Thoracic aorta (tissue), 2 donors: ENCODE measurements around the gene BRD3OS. TPM values are rescaled to one million over a fixed set of nuclear protein-coding genes. Genes with fewer than 3 reads are reported as not detected.

Experiments
- ATAC-seq: fragments of 150-250 bp; one replicate; pipeline ENCODE4 v1.8.0; 2017; ENCODE audit warnings: low read depth; ENCODE audit not compliant: insufficient number of reproducible peaks, low FRiP score
- DNase-seq: peaks from one replicate; pipeline ENCODE4 v3.0.0-alpha.2; 2020; ENCODE audit warnings: low spot score
- H3K27ac ChIP-seq, 2 donors: fragments of 200-600 bp; sonication (generic); 1 replicate in 1 of 2; 2 replicates in 1 of 2; pipeline ENCODE4 v1.5.1; 2016; ENCODE audit warnings: mild to moderate bottlenecking in 2 of 2, moderate library complexity in 2 of 2
- H3K27me3 ChIP-seq: fragments of 200-600 bp; sonication (generic); replicated peaks from 2 replicates; pipeline ENCODE4 v1.6.0; 2016; ENCODE audit warnings: mild to moderate bottlenecking; ENCODE audit not compliant: insufficient read depth
- H3K36me3 ChIP-seq: fragments of 200-600 bp; sonication (generic); one replicate; pipeline ENCODE4 v1.5.1; 2016
- H3K4me1 ChIP-seq, 2 donors: fragments of 200-600 bp; sonication (generic); 1 replicate in 1 of 2; 2 replicates in 1 of 2; pipeline versions ENCODE4 v1.5.1 to v1.6.0; 2016; ENCODE audit warnings: low read depth in 2 of 2, mild to moderate bottlenecking in 1 of 2; ENCODE audit not compliant: control insufficient read depth in 1 of 2
- H3K4me3 ChIP-seq: fragments of 200-600 bp; sonication (generic); 2 replicates; pipeline ENCODE4 v1.5.1; 2016; ENCODE audit warnings: mild to moderate bottlenecking
- H3K9me3 ChIP-seq: fragments of 200-600 bp; sonication (generic); 2 replicates; pipeline ENCODE4 v1.5.1; 2016
- total RNA-seq, 2 donors: library from RNA; depleted of rRNA; stranded (reverse); fragments of >200 nt; gene quantifications; one replicate each; pipeline versions ENCODE4 v1.1.0 to v1.2.3, GENCODE V29; 2016
- TF ChIP-seq, protein P1 (sequence below): fragments of 200-600 bp; sonication (generic); IDR thresholded peaks from one replicate; pipeline ENCODE4 v1.5.1; 2019; ENCODE audit warnings: antibody characterized with exemption

BRD3OS gene
- total RNA-seq, 2 donors from 2014 or later, result 8.8 to 14.6 TPM

DNA sequence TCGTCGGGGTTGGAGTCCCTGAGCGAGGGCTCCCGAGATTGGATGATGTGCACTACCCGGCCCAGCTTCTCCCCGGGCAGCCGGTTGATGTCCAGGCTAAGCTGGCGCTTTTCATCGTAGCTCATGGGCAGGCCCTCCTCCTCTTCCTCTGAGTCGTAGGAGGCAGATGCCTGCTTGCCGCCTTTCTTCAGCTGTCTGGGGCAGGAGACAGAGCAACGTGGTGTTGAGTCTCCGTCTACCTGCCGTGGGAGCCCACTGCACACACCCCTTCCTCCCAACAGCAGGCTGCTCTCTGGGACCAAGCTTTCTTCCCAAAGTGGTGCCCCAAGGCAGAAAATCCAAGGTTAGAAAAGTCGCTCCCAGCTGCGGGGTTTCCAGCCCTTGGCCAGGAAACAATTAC, 10.8 kb downstream of the BRD3OS start:
- H3K4me1 ChIP-seq, result no peaks in the 10 kb centered on the region
- no peaks in the 10 kb centered on the region for H3K9me3 ChIP-seq
- TF ChIP-seq, protein P1, sequence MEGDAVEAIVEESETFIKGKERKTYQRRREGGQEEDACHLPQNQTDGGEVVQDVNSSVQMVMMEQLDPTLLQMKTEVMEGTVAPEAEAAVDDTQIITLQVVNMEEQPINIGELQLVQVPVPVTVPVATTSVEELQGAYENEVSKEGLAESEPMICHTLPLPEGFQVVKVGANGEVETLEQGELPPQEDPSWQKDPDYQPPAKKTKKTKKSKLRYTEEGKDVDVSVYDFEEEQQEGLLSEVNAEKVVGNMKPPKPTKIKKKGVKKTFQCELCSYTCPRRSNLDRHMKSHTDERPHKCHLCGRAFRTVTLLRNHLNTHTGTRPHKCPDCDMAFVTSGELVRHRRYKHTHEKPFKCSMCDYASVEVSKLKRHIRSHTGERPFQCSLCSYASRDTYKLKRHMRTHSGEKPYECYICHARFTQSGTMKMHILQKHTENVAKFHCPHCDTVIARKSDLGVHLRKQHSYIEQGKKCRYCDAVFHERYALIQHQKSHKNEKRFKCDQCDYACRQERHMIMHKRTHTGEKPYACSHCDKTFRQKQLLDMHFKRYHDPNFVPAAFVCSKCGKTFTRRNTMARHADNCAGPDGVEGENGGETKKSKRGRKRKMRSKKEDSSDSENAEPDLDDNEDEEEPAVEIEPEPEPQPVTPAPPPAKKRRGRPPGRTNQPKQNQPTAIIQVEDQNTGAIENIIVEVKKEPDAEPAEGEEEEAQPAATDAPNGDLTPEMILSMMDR, result no peak
- H3K27me3 ChIP-seq, result no peaks in the 10 kb centered on the region
- no peak overlapping the region for H3K27ac ChIP-seq
- H3K4me3 ChIP-seq, result no peak overlapping the region
- DNase-seq (no peak), ATAC-seq (no peak)
- H3K36me3 ChIP-seq, result peaks cover 63% of the 10 kb centered on the region

DNA sequence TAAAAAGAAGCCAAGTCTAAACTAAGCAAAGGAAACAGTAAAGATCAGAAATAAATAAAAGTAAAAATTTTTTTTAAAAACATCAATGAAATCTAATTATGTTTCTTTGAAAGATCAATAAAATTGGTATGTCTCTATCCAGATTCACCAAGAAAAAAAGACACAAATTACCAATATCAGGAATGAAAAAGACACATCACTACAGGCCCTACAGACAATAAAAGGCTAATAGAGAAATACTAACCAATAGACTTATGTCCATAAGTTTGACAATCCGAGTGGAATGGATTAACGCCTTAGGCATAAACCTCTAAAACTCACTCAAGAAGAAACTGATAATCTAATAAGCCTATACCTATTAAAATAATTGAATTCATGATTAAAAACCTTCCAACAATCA, 12.4 kb downstream of the BRD3OS start:
- Histone ChIP-seq H3K27me3 (no peaks in the 10 kb centered on the region), H3K27ac (no peak overlapping the region), H3K4me3 (no peak overlapping the region), H3K9me3 (no peaks in the 10 kb centered on the region), H3K36me3 (peaks cover 66% of the 10 kb centered on the region), H3K4me1 (no peaks in the 10 kb centered on the region)
- ATAC-seq (no peak), DNase-seq (no peak)
- TF ChIP-seq, protein P1, result no peak

DNA sequence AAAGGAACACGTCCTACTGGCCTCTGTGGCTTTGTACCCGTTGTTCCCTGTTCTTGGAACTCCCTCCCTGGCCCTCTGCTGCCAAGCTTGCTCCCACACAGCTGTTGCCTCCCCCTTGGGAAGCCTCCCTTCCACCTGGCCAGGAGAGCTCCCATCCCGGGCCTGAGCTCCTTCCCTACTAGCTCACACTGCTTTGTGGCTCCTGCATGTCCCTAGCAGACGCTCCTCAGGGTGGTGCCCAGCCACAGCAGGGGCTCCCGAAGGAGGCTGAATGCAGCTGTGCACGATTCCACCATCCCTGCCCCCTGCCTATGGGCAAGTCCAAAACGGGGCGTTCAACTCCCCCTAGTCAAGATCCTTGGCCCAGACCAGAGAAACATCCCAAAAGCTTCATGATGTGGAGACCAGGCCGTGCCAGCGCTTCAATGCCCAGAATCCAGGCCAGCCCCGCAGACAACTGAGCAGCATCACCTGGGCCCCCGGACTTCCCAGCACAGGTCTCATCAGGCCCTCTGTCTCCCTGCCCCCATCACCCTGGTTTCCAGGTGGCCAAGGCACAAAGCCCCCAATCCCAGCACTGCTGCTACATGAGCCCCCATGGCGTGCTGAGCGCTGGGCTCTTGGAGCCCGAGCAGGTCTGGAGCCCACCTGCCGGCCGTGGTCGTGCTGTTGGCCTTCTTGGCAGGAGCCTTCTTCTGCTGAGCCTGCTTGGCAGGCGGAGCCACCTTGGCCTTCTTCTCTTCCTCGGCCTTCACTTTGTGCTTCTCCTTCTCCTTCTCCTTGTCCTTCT, 14.3 kb downstream of the BRD3OS start:
- Histone ChIP-seq H3K9me3 (no peaks in the 10 kb centered on the region), H3K4me3 (no peak overlapping the region), H3K27me3 (no peaks in the 10 kb centered on the region), H3K36me3 (peaks cover 53% of the 10 kb centered on the region), H3K4me1 (no peaks in the 10 kb centered on the region), H3K27ac (no peak overlapping the region)
- DNase-seq (no peak), ATAC-seq (no peak)
- TF ChIP-seq, protein P1, result no peak

DNA sequence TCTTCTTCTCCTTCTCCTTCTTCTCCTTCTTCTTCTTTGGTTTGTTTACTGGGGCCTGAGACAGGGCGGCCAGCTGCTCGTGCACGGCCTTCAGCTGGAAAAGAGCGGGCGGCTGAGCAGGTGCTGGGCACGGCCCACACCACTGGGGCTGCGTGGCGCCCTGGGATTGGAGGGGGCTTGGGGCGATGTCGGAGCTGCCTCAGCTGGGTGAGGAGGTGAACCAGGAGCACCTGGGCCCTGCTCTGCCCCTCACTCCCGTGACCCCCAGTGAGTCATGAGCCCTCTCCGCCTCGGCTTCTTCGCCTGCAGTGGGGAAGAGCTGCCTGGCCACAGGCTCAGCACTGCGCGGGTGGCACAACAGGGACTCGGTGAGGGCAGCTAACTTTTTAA, 14.9 kb downstream of the BRD3OS start:
- no peak for DNase-seq
- Histone ChIP-seq H3K27ac (no peak overlapping the region), H3K4me3 (no peak overlapping the region), H3K4me1 (no peaks in the 10 kb centered on the region), H3K27me3 (no peaks in the 10 kb centered on the region), H3K9me3 (no peaks in the 10 kb centered on the region), H3K36me3 (peaks cover 47% of the 10 kb centered on the region)
- ATAC-seq, result no peak
- TF ChIP-seq, protein P1, result no peak

DNA sequence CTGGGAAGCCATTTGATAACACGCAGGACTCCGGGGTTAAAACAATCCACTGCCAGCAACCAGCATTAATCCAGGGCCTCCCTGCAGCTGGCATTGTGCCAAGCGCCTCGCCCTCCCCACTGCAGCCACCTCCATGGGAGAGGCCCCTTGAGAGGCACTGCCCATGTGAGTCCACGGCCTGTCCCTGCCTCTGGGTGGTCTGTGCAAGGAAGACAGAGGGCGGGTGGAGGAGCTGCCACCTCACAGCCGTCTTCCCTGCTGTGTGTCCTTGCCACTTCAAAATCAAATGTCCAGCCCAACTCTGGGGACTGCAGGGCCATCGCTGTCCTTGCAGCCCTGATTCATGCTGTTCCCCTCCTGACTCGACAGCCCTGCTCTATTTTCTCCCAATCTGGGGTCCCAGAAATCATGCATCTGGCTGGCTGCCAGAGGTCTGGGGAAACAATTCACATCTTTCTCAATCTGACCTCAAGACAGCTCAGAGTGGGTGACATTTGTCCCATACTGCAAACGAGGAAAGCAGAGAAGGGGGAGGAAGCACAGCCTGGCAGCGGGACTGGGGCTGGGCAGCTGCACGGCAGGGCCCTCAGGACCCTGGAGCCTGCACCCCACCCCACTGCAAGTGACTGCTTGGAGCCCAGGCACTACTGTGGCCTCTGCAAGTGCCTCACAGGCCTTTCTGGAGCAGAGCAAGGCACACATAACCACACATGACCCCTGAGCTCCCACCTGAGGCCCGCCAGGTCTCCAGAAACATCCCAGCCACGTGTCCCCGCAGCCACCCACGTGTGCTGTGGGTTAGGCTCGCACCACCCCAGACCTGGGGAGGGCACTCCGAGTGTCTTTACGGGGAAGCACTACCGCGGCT, 15.7 kb downstream of the BRD3OS start:
- no peak overlapping the region for H3K27ac ChIP-seq
- DNase-seq, result no peak
- no peaks in the 10 kb centered on the region for H3K4me1 ChIP-seq
- TF ChIP-seq, protein P1, result no peak
- no peaks in the 10 kb centered on the region for H3K9me3 ChIP-seq
- H3K36me3 ChIP-seq, result peaks cover 47% of the 10 kb centered on the region
- H3K4me3 ChIP-seq, result no peak overlapping the region
- ATAC-seq, result no peak
- no peaks in the 10 kb centered on the region for H3K27me3 ChIP-seq
